OCI-M2 (cell line): Measurements from ENCODE around the gene SLC35A5.

Source experiments
- DNase-seq: peaks from one replicate; lab custom pipeline; 2025; ENCODE audit not compliant: unreplicated experiment; lab: John Stamatoyannopoulos, UW

The SLC35A5 gene

DNA sequence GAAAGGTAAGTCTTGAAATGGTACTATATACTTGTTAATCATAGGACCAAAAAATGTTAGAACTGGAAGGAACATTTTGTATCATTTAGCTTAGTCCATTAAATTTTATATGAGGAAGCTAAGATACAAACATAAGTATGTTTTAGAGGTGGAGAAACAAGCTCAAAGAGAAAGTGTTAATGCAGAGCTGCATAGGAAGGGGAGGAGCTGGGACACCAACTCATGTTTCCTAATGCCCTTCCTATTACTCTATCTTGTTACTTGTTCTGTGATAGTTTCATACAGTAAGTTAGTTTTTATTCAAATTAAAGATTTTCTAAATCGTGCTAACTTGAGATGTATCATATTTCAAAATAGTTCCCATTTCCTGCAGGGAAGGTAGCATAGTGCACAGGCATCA is 7.4 kb downstream of the SLC35A5 start:
- no peak for DNase-seq

DNA sequence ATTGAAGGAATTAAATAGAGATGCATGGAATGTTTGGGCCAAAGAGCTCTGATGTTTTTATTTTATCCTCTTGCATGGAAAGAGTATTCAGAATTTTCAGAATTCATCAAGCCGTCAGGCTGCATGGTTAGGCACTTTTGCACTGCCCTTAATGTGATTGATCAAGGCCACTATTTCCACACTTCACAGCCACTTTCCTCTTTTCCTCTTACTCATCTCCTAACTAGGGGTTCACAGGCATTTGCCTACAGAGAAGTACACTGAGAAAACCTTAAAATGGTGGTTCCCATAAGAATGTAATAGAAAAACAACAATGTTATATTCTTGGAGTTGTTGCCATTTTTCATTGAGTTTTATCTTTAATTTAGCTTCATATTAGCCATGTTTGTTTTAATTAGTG is 10.9 kb downstream of the SLC35A5 start:
- DNase-seq, result no peak

DNA sequence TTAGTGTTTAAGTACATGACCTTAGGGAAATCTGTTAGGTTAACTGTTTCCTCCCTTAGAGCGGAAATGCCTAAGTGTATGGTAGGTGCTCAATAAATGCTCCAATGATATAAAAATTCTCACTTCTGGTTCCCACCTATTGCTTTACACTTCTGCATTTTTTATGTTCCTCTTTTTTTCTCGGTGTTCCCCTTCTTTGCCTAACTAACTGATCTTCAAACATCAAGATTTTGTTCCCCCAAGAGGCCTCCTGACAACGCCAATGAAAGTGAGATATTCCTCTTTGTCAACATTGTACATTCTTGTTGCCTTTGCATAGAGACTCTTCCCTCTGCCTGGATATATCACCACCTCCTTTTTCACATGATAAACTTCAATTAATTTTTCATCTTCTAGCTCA is 17.4 kb downstream of the SLC35A5 start:
- no peak for DNase-seq

DNA sequence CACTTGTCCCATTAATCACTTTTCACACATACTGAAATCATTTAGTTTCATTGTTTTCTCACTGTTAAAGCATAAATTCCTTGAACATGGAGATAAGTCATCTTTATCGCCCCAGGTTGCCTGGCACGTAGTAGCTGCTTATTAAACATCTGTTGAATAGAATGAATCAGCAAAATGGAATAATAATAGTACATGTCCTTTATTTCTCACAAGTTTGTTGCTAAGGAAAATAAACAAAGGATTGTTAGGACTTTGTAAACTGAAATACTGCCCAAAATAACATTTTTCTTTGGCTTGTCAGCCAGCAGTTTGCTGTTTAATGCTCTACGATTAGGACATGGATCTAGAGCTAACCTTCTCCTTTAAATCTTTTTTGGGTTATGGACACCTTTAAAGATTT is 17.9 kb downstream of the SLC35A5 start:
- DNase-seq, result no peak

DNA sequence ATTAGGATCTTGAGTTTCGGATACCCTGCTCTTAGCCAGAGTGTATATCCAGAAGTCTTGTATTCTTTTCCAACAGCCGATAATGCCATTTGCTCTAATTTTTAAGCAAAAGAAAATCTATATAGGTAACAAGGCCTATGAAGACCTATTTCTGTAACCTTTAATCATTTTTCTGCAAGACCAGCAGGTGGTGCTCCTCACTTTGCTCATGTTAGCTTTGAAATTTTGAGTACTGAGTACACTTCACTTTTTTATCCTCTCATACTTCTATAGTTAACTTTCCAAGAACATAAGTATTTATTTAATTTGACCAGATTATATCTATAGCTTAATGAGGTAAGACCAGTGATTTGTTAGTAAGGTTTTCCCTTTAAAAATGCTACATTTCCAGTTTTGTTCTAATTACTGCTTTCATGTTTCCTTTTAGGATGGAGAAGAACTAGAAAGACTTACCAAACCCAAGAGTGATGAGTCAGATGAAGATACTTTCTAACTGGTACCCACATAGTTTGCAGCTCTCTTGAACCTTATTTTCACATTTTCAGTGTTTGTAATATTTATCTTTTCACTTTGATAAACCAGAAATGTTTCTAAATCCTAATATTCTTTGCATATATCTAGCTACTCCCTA is 20.5 kb downstream of the SLC35A5 start:
- no peak for DNase-seq

DNA sequence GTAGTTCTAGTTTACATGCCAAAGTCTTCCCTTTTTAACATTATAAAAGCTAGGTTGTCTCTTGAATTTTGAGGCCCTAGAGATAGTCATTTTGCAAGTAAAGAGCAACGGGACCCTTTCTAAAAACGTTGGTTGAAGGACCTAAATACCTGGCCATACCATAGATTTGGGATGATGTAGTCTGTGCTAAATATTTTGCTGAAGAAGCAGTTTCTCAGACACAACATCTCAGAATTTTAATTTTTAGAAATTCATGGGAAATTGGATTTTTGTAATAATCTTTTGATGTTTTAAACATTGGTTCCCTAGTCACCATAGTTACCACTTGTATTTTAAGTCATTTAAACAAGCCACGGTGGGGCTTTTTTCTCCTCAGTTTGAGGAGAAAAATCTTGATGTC is 21.3 kb downstream of the SLC35A5 start:
- no peak for DNase-seq

DNA sequence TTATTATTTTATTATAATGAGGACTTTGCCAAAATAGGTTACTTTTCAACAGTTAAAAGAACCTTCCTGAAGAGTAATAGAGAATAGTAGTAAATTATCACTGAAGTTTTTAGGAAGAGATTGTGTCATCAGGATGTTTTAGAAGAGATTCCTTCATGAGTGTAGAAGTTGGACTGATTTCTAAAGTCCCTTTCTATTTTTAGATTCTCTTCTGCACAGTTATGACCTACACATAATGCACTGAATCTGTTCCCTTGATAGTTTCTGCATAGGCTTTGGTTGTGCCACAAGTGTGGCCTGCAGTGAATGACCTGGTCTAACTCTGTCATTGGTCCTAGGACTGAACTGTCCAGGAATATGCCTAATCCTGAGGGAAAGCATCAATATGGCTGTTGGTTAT is 23.9 kb downstream of the SLC35A5 start:
- no peak for DNase-seq

DNA sequence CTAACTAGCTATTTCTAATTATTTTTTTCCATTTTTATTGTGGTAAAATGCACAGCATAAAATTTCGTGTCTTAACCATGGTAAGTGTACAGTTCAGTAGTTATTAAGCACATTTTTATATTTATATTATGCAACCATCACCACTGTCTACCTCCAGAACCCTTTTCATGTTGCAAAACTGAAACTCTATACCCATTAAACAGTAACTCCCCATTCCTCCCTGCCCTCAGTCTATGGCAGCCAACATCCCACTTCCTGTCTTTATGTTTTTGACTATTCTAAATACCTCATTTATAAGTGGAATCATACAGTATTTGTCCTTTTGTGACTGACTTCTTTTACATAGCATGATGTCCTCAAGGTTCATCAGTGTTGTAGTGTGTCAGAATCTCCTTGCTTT is 25.5 kb downstream of the SLC35A5 start:
- no peak for DNase-seq

DNA sequence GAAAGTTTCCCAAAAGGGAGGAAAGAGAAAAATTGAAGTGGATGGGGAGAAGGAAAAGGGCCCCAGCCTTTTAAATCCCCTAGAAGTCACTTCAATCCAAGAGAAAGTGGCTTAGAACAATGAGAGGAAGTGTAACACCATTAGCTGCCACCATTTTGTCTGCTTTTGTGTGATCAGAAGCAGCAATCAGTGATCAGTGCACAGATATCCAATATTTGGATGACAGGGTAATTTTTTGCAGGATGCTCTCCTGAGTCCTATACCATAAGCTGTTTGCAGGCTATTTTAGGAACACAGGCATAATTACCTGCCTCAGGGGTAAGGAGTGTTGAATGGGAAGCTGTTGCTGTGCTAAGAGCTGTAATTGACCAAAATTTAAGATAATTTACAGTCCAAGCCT is 31.4 kb downstream of the SLC35A5 start:
- DNase-seq, result no peak

DNA sequence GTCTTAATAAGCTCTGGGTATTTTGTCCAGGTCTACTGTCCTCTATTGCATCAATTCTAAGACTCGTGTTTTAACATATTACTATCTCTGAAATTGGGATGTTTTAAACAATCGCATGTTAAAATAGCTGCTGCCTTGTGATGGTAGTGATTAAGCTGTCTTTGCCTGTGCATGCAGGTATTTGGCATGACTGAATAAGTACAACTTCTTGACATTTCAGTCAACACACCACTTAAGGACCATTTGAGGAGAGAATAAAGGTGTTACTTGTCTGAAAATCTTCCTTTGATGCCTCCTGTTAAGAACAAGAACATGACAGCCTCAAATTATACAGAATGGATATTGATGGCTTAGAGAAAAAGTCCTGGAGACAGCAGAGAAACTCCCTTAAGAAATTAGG is 33.0 kb downstream of the SLC35A5 start:
- no peak for DNase-seq

DNA sequence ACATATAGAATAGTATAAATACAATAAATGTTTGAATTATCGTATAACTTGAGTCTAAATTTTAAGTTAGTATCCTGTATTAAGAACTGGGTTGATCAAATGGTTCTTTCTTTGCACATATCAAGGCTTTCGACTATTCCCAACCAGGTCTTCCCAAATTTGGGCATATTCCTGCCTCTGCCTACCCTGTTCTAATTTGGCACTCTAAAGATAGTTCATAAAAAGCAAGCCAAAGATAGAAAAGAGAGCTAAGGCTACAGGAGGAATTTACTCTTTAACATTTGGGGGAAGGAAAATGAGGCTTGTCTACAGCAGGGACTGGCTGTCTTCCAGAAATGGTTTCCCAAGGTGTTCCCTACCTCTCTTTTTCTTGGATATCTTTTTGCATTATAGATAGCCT is 36.1 kb downstream of the SLC35A5 start:
- no peak for DNase-seq

DNA sequence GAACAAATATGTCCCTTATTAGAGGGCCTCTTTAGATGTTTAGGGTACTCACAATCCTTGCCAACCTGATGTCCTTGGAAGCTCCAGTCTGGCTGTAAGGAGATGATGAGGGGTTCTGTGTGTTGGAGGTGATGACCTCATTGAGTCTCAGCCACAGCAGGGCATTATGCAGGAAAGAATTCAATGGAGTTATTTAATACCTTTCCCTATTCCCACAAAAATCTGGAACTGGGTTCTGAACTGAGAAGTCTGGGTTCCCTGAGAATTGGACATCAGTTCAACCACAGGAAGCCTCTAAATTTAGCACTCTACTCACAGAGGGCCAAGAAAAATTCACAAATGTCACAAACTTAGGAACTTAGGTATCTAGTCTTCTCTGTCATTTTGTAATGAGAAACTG is 36.9 kb downstream of the SLC35A5 start:
- no peak for DNase-seq

DNA sequence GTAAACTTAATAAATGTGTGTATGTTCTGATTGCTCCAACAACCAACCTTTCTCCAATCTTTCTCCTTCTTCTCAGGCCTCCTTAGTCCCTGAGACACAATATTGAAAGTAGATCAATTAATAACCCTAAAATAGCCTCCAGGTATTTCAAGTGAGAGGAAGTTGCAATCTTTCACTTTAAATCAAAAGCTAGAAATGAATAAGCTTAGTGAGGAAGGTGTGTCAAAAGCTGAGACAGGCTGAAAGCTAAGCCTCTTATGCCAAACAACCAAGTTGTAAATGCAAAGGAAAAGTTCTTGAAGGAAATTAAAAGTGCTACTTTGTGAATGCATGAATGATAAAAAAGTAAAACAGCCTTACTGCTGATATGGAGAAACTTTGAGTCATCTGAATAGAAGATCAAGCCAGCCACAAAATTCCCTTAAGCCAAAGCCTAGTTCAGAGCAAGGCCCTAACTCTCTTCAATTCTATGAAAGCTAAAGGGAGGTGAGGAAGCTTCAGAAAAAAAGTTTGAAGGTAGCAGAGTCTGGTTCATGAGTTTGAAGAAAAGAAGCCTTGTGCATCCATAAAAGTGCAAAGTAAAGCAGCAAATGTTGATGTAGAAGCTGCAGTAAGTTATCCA is 40.5 kb downstream of the SLC35A5 start:
- DNase-seq, result no peak

DNA sequence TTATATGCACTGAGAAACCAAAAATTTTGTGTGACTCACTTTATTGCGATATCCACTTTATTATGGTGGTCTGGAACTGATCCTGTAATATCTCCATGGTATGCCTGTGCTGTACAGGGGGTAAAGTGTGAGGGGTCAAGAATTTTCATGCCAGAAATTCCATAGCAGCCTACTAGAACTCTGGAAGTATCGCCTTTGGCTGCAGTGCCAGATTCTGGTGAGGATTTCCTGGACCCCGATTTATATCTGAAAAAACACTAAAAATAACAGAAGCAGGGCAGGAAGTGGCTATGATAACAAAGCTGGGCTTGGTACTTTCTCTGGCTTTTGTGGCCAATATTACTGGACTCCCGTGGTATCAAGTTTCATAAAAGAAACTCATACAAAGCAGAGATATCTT is 42.7 kb downstream of the SLC35A5 start:
- no peak for DNase-seq

DNA sequence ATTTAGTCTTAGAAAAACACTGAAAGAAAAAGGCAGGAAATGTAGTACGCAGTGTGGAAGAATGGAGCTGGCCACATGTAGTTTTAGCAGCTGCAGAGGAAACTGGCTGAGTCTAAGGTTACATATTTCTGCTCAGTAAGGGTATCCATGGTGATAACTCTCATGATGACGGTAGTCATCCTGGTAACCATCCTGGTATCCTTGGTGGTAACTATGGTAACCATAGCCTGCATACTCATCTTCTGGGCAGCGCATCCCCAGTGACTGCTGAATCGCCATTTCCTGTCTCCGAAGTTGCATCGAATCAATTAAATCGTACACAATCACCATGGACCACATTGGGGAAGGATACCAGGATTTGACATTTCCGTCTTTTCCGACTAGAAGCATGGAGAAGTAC is 43.4 kb downstream of the SLC35A5 start:
- no peak for DNase-seq

DNA sequence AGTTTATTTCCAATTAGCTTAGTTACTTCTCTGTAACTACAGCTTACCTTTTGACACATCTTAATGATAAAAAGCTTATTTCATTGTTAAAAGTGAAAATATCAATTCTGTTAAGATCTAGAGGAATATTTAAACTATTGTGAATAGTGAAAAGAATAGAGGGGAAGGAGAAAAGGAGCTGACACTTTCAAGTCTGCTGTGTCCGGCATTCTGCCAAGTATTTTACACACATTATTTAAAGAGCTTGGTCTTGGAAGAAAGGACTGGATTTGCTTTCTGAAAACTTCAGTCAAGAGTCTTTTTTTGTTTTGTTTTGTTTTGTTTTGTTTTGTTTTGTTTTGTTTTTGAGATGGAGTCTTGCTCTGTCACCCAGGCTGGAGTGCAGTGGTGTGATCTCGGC is 44.3 kb downstream of the SLC35A5 start:
- DNase-seq, result no peak

DNA sequence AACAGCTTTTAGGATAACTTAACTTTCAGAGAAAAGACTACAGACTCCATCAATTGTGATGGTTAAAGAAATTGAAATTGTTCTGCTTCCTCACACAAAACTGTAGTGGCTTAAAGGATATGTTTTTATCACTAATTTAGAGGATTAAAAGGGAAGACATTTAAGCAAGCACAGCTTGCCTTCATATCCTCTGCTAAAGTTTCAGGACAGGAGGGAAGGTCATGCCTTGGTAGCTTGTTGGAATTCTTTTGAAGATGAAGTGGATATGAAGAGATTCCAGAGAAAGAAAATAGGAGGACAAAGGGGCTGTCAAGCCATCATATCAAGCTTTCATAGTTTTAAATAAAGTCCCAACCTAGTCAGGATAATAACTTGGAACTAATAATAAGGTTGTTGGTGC is 46.0 kb downstream of the SLC35A5 start:
- no peak for DNase-seq

DNA sequence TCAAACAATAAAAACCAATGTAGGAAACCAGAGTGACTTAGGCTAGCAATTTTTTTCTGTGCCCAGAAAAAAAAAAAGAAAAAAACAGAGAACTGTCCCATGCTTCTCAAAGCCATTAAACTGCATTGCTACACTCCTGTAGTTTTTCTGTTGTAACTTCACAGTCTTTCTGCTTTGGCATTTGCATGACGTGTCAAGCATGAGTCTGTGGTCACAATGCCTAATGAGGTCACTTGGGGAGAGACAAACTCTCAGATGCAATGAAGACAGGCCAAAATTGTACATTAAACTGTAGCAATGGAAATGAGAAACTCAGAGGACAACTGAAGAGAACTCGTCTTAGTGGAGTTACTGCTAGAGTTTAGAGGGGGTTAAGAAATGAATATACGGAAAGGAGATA is 48.3 kb downstream of the SLC35A5 start:
- DNase-seq, result no peak

DNA sequence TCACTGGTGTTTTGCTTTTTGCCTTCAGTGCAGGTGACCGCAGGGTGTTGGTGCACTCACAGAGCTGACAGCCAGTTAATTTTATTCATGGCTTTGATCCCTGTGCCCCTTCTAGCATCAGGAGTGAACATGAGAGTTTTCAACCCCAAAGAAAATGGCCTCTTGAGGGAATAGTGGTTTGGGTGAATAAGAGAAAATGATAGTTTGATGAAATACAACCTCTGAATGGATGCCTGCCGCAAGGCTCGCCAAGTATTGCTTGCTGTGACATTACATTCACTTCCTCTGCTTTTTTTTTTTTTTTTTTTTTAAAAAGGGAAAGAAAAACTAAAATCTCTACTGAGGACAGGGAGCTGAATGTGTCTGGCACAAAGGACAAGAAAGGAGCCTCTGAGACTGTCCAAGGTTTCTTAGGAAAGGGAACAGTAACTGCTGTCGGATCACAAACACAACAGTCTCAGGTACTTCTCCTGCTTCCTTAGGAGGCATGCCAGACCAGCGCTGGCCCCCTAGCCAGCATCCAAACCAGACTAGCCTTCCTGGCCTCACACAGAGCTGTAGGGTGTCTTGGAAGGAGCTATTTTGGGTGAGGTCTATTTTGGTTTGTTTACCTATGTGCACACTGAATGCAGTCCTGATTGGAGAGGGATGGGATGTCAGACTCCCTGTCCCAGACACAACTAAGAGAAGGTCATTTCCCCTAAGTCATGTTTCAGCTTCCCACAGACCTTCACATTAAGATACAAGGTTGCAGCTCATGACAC is 50.1 kb downstream of the SLC35A5 start:
- DNase-seq, result no peak

DNA sequence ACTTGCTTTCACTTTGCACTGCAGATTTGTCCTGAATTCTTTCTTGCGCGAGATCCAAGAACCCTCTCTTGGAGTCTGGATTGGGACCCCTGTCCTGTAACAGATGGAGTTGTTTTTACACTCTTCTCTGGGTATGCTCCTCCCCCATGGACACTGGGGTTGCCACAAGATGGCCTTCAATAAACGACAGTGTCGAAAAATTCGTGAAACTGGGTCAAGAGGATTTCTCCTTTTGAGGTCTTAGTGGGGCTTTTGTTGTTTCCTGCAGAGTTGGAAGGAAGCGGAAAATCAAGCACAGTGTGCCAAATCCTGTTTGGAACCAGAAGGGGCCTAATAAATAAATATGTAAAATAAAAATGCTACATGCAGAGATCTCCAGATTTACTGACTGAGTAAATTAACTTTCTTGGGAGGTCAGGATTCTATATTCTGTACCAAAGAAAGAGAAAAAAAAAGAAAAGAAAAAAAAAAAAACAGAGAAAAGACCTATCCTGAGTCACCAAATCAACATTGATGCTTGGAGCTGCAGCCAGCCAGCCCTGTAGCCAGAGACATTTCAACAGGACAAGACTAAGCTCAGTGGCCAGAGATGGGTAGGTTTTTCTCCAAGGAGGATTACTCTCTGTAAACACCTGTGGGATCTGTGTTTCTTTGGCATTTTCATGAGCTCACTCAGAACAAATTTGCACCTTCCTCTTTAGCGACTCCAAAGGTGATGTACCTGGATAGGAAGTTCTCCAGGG is 54.3 kb downstream of the SLC35A5 start:
- DNase-seq, result no peak

DNA sequence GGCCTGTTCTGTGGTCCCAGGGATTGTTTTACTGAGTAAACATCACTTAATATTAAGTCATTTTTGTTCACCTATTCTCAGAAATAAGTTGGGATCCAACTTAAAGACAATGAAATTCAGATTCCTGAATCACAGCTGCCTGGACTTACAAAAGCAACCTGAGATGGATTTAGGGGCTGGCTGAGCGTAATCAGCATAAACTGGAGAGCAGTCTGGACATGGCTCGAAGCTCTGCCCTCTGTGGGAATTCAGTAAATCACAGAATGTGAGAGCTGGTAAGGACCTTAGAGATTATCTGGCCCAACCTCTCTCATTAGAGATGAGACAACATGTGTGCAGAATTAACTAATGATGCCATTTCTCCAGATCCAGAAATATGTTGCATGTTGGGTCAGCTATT is 55.4 kb downstream of the SLC35A5 start:
- no peak for DNase-seq

DNA sequence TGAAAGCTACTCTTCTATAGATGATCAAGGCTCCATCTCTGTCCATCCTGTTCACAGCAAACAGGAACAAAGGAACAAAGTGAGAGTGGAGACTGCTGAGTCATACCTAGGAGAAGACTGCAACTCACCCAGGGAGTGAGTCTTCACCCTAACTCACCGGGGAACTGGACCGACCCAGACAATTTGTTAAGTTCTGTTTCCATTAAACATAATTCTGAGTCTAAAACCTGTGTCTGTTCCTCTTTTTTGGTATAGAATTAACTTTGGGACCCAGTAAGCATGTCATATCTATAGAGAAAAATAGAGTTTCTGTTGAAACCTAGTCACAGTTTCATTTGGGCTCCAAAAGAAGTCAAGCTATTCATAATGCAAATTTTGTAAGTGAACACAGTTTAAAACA is 57.5 kb downstream of the SLC35A5 start:
- no peak for DNase-seq
